Neural progenitor cell (in vitro differentiated cells): ENCODE measurements around the gene TPRX2.

Experiments
- CTCF ChIP-seq: fragments of 200-600 bp; sonication (generic); IDR thresholded peaks from 2 replicates; pipeline ENCODE4 v1.5.1; 2017; ENCODE audit warnings: antibody characterized with exemption, mild to moderate bottlenecking
- EZH2 ChIP-seq: fragments of 200-600 bp; sonication (generic); IDR thresholded peaks from 2 replicates; pipeline ENCODE4 v1.6.1; 2017; ENCODE audit warnings: antibody characterized with exemption, mild to moderate bottlenecking, moderate library complexity

- no peak for TF ChIP-seq CTCF
- TF ChIP-seq EZH2 = no peak
Observed at GRCh38 chr19:47836038-47836437, 23.0 kb upstream of the TPRX2 start.
